ENCODE measurements around the gene PNPLA5.

GRCh38 chr22:43841742-43842141 lies 50.1 kb downstream of the PNPLA5 start:
- TF ChIP-seq, protein P1, sequence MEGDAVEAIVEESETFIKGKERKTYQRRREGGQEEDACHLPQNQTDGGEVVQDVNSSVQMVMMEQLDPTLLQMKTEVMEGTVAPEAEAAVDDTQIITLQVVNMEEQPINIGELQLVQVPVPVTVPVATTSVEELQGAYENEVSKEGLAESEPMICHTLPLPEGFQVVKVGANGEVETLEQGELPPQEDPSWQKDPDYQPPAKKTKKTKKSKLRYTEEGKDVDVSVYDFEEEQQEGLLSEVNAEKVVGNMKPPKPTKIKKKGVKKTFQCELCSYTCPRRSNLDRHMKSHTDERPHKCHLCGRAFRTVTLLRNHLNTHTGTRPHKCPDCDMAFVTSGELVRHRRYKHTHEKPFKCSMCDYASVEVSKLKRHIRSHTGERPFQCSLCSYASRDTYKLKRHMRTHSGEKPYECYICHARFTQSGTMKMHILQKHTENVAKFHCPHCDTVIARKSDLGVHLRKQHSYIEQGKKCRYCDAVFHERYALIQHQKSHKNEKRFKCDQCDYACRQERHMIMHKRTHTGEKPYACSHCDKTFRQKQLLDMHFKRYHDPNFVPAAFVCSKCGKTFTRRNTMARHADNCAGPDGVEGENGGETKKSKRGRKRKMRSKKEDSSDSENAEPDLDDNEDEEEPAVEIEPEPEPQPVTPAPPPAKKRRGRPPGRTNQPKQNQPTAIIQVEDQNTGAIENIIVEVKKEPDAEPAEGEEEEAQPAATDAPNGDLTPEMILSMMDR (conservative IDR thresholded peaks at IDR 0.05; ENCODE audit: low read depth, low read length): no peak
- no peak for TF ChIP-seq EZH2 (IDR thresholded peaks at IDR 0.05; ENCODE audit: low read length, unreplicated experiment)
